HepG2 (cell line): ENCODE results near the gene ZDHHC19. TPM values are rescaled to one million over a fixed set of nuclear protein-coding genes. Genes with fewer than 3 reads are reported as not detected.
A peak's percentile ranks its signal among the peaks of the same experiment; 100 is the strongest.
"Not testable (repeated sequence)": the region's sequence is repeated elsewhere in the genome, so short reads cannot be mapped to it uniquely, and the experiment has no call there.

Experiments used
- ATAC-seq: fragments of 200-7000 bp; cut with Tn5 transposase; 3 replicates; pipeline ENCODE4 v1.9.1; 2020; ENCODE audit warnings: mild to moderate bottlenecking, moderate library complexity
- BruUV-seq: library from RNA; stranded (reverse); fragments of 400-500 nt; replicated peaks from 2 replicates; lab custom pipeline; 2021; lab: Mats Ljungman, UMichigan
- CTCF ChIA-PET: fragments of 300-600 bp; formaldehyde crosslinking; extraction: SDS; loops from one replicate; lab custom pipeline; 2021; ENCODE audit warnings: low total read pairs, inconsistent platforms, low intra/inter-chr PET ratio; lab: Yijun Ruan, JAX
- POLR2A ChIA-PET: fragments of 350-600 bp; sonication (Branson Sonifier 250); formaldehyde crosslinking; loops from one replicate; lab custom pipeline; 2020; ENCODE audit warnings: antibody characterized with exemption, inconsistent platforms; lab: Yijun Ruan, JAX
- DNase-seq: peaks from one replicate; pipeline ENCODE4 v3.0.0-alpha.2; 2015; ENCODE audit warnings: low spot score
- FAIRE-seq: peaks from 3 replicates; lab custom pipeline; 2011; peaks lifted over from hg19 to GRCh38; lab: Jason Lieb, UNC
- H2AFZ ChIP-seq: one replicate; pipeline ENCODE4 v1.6.1; 2011; ENCODE audit warnings: low read length, inconsistent platforms
- H3K27ac ChIP-seq: fragments of 300-600 bp; 3 replicates; pipeline ENCODE4 v1.8.0; 2011; ENCODE audit warnings: mixed run types, mild to moderate bottlenecking, mixed read lengths, low read length, inconsistent platforms; ENCODE audit not compliant: insufficient read depth; ENCODE audit errors: extremely low read length
- H3K27me3 ChIP-seq, 2 experiments: fragments of 200-600 bp in 1 of 2; 2 replicates in 1 of 2; 3 replicates in 1 of 2; pipeline versions ENCODE4 v1.6.0 to v1.8.0; 2011; ENCODE audit warnings: low read length in 2 of 2, mild to moderate bottlenecking in 2 of 2, moderate library complexity in 2 of 2, inconsistent platforms in 1 of 2; ENCODE audit not compliant: insufficient read depth in 2 of 2, control insufficient read depth in 1 of 2
- H3K36me3 ChIP-seq, 2 experiments: fragments of 200-600 bp in 1 of 2; replicated peaks in 1 of 2; 2 replicates in 1 of 2; 3 replicates in 1 of 2; pipeline versions ENCODE4 v1.5.1 to v1.8.0; 2011; ENCODE audit warnings: low read length in 2 of 2, inconsistent platforms in 1 of 2; ENCODE audit not compliant: insufficient read depth in 2 of 2, control insufficient read depth in 1 of 2
- H3K4me1 ChIP-seq: 2 replicates; pipeline ENCODE4 v1.5.1; 2012; ENCODE audit warnings: low read length, inconsistent platforms; ENCODE audit not compliant: insufficient read depth
- H3K4me2 ChIP-seq: 2 replicates; pipeline ENCODE4 v1.6.0; 2011; ENCODE audit warnings: low read depth, low read length, inconsistent platforms
- H3K4me3 ChIP-seq, 3 experiments: fragments of 200-600 bp in 1 of 3; sonication (generic), shearing (Covaris generic) in 1 of 3; replicated peaks in 1 of 3; 2 replicates each; pipeline ENCODE4 v1.5.1; 2011 to 2016; ENCODE audit warnings: low read length in 3 of 3, inconsistent platforms in 2 of 3, low read depth in 2 of 3, mild to moderate bottlenecking in 2 of 3, control low read depth in 1 of 3, mixed read lengths in 1 of 3; ENCODE audit not compliant: insufficient read depth in 1 of 3
- H3K79me2 ChIP-seq: one replicate; pipeline ENCODE4 v1.6.1; 2011; ENCODE audit warnings: low read length, inconsistent platforms; ENCODE audit not compliant: insufficient read depth
- H3K9ac ChIP-seq: 2 replicates; pipeline ENCODE4 v1.6.0; 2011; ENCODE audit warnings: mild to moderate bottlenecking, low read depth, low read length, inconsistent platforms; ENCODE audit not compliant: insufficient read depth
- H3K9me3 ChIP-seq: 2 replicates; pipeline ENCODE4 v1.5.1; 2012; ENCODE audit warnings: mild to moderate bottlenecking, low read length
- H4K20me1 ChIP-seq: 2 replicates; pipeline ENCODE4 v1.6.0; 2011; ENCODE audit warnings: inconsistent platforms, mild to moderate bottlenecking, low read length, moderate library complexity; ENCODE audit not compliant: insufficient read depth
- CEBPB ChIP-seq: IDR thresholded peaks from 2 replicates; pipeline ENCODE4 v1.6.1; 2011; ENCODE audit warnings: low read depth, low read length, improper control_type of control experiment, borderline replicate concordance
- CEBPG ChIP-seq: IDR thresholded peaks from 2 replicates; pipeline ENCODE4 v1.6.1; 2016
- LCORL ChIP-seq, 2 experiments: fragments of 450-650 bp in 1 of 2; sonication (generic) in 1 of 2; formaldehyde crosslinking in 1 of 2; IDR thresholded peaks; 2 replicates each; pipeline versions ENCODE4 v1.5.0 to v1.6.1; 2017 to 2020; ENCODE audit warnings: antibody characterized with exemption in 1 of 2, missing genetic modification reagents in 1 of 2
- STAG1 ChIP-seq: sonication (generic); formaldehyde crosslinking; IDR thresholded peaks from 2 replicates; pipeline ENCODE4 v1.4.0; 2020; ENCODE audit warnings: missing genetic modification reagents
- ZNF12 ChIP-seq: sonication (generic); formaldehyde crosslinking; IDR thresholded peaks from 2 replicates; pipeline ENCODE4 v1.5.0; 2020; ENCODE audit warnings: missing genetic modification reagents
- ZNF605 ChIP-seq: sonication (generic); formaldehyde crosslinking; IDR thresholded peaks from 2 replicates; pipeline ENCODE4 v1.8.0; 2022; ENCODE audit warnings: mild to moderate bottlenecking, missing genetic modification reagents
- WGBS: methylation state at CpG from one replicate; pipeline ENCODE4 v1.1.6; 2017; ENCODE audit warnings: low lambda C conversion rate; 5-methylcytosine and 5-hydroxymethylcytosine counted together
- in situ Hi-C: cut with HindIII; loops from 2 replicates; pipeline ENCODE4 v1.10.0; 2017; ENCODE audit warnings: low pct_unique_long_range_greater_than_20kb; ENCODE audit not compliant: extremely low pct_ligation_motif_present
- intact Hi-C: fragments of 100-400 bp; cut with micrococcal nuclease; formaldehyde crosslinking; loops from one replicate; pipeline ENCODE4 v1.10.0; 2022; ENCODE audit not compliant: unreplicated experiment
- polyA plus RNA-seq, 8 experiments: library from polyadenylated mRNA; depleted of rRNA in 3 of 8; stranded (reverse) in 7 of 8; unstranded in 1 of 8; fragments of >200 nt; fragmentation: Illumina TruSeq in 4 of 8; extraction: Trizol in 4 of 8; gene quantifications; 2 replicates each; pipeline versions ENCODE4 v1.2.1 to v1.2.3, GENCODE V29; 2011 to 2016; ENCODE audit warnings: low read depth in 4 of 8, missing spikeins in 1 of 8, mixed read lengths in 1 of 8; ENCODE audit not compliant: insufficient read depth in 1 of 8
- total RNA-seq, 5 experiments: library from RNA; depleted of rRNA; stranded (reverse); fragments of >200 nt; fragmentation: Illumina TruSeq; extraction: Trizol; gene quantifications; 2 replicates each; pipeline ENCODE4 v1.2.3, GENCODE V29; 2016; ENCODE audit warnings: low read depth in 1 of 5
- TF ChIP-seq, protein P1 (sequence below): sonication (generic); formaldehyde crosslinking; IDR thresholded peaks from 2 replicates; pipeline ENCODE4 v1.5.0; 2020; ENCODE audit warnings: mild to moderate bottlenecking, missing genetic modification reagents, moderate library complexity

ZDHHC19 gene
- total and polyA plus RNA-seq, 2 of the 13 experiments (the other 11 are each of a cell fraction or from before 2014, with no cell fraction given), result 0.22 to 0.53 TPM

DNA sequence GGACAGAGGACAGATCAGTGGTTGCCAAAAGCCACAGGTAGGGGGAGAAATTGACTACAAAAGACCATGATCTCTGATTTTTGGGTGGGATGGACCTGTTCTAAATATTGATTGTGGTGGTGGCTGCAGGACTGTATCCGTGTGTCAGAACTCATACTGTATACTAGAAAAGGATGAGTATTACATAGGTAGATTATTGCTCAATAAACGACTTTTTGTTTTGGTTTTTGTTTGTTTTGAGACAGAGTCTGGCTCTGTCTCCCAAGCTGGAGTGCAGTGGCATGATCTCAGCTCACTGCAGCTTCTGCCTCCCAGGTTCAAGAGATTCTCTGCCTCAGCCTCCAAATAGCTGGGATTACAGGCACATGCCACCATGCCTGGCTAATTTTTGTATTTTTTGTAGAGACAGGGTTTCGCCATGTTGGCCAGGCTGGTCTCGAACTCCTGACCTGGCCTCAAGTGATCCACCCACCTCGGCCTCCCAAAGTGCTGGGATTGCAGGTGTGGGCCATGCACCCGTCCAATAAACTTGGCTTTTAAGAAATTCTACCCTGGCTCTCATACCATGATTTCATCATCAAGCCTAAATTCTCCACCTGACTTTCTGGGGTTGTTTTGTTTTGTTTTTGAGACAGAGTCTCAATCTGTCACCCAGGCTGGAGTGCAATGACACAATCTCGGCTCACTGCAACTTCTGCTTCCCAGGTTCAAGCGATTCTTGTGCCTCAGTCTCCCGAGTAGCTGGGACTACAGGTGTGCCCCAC lies 5.6 kb downstream of the ZDHHC19 start:
- BruUV-seq; H3K27ac ChIP-seq; H3K27me3 ChIP-seq; H4K20me1 ChIP-seq; DNase-seq; H2AFZ ChIP-seq; POLR2A ChIA-PET; H3K4me2 ChIP-seq; ATAC-seq; H3K9ac ChIP-seq; in situ Hi-C loops; H3K79me2 ChIP-seq; H3K4me3 ChIP-seq; CTCF ChIA-PET; H3K36me3 ChIP-seq; H3K9me3 ChIP-seq; TF ChIP-seq LCORL (IDR thresholded peaks at IDR 0.05): not testable (repeated sequence)
- TF ChIP-seq, protein P1, sequence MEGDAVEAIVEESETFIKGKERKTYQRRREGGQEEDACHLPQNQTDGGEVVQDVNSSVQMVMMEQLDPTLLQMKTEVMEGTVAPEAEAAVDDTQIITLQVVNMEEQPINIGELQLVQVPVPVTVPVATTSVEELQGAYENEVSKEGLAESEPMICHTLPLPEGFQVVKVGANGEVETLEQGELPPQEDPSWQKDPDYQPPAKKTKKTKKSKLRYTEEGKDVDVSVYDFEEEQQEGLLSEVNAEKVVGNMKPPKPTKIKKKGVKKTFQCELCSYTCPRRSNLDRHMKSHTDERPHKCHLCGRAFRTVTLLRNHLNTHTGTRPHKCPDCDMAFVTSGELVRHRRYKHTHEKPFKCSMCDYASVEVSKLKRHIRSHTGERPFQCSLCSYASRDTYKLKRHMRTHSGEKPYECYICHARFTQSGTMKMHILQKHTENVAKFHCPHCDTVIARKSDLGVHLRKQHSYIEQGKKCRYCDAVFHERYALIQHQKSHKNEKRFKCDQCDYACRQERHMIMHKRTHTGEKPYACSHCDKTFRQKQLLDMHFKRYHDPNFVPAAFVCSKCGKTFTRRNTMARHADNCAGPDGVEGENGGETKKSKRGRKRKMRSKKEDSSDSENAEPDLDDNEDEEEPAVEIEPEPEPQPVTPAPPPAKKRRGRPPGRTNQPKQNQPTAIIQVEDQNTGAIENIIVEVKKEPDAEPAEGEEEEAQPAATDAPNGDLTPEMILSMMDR, result peak; percentile 30; the same call in 1 of the 2 replicates
- TF ChIP-seq CEBPB (peak; percentile 63; the same call in 1 of the 2 replicates), ZNF12 (peak; percentile 39; the same call in 1 of the 2 replicates), ZNF605 (CRISPR knock-in tag) (0 out of 2 replicates have a peak, but pooled peaks have one; percentile 18), STAG1 (CRISPR knock-in tag) (peak; percentile 20), LCORL (CRISPR knock-in tag; IDR thresholded peaks at IDR 0.05) (peak; percentile 23; the same call in 1 of the 2 replicates), CEBPG (CRISPR knock-in tag) (0 out of 2 replicates have a peak, but pooled peaks have one; percentile 39)
- intact Hi-C loops, result loop anchor here (1.0 kb wide), 1 partner anchor 18 kb away; no protein-coding TSS in a partner anchor
- WGBS, result 47% methylated on average over 9 of the region's 9 CpGs
- peaks cover 56% of the 10 kb centered on the region for H3K4me1 ChIP-seq
- FAIRE-seq, result peak; percentile 15
